Mucosa of stomach (tissue), 1 donor: Measurements from ENCODE around the gene DZANK1.
"Not testable (repeated sequence)": the region's sequence is repeated elsewhere in the genome, so short reads cannot be mapped to it uniquely, and the experiment has no call there.

Source experiments
- H3K27me3 ChIP-seq: one replicate; pipeline ENCODE4 v1.7.0; 2013; ENCODE audit warnings: mild to moderate bottlenecking, low read length; ENCODE audit not compliant: control insufficient read depth, insufficient read depth
- H3K36me3 ChIP-seq: one replicate; pipeline ENCODE4 v1.7.0; 2013; ENCODE audit warnings: low read length; ENCODE audit not compliant: control insufficient read depth, insufficient read depth
- H3K4me1 ChIP-seq: one replicate; pipeline ENCODE4 v1.7.0; 2013; ENCODE audit warnings: mild to moderate bottlenecking, low read length; ENCODE audit not compliant: control insufficient read depth, insufficient read depth
- H3K4me3 ChIP-seq: one replicate; pipeline ENCODE4 v1.7.0; 2013; ENCODE audit warnings: low read length
- H3K9ac ChIP-seq: one replicate; pipeline ENCODE4 v1.7.0; 2013; ENCODE audit warnings: mild to moderate bottlenecking, low read length, moderate library complexity
- H3K9me3 ChIP-seq: one replicate; pipeline ENCODE4 v1.7.0; 2013; ENCODE audit warnings: mild to moderate bottlenecking, low read length, moderate library complexity; ENCODE audit not compliant: control insufficient read depth
- donor health status: Pancreatic carcinoma.

The DZANK1 gene

GRCh38 chr20:18362916-18363315 is 103.9 kb downstream of the DZANK1 start:
- Histone ChIP-seq H3K4me1 (no peaks in the 10 kb centered on the region), H3K9me3 (no peaks in the 10 kb centered on the region), H3K9ac (no peak overlapping the region), H3K4me3 (no peak overlapping the region), H3K36me3 (no peaks in the 10 kb centered on the region), H3K27me3 (no peaks in the 10 kb centered on the region)

GRCh38 chr20:18361678-18362077 is 105.2 kb downstream of the DZANK1 start:
- no peak overlapping the region for H3K4me3 ChIP-seq
- no peaks in the 10 kb centered on the region for H3K27me3 ChIP-seq

GRCh38 chr20:18360635-18361034 is 106.2 kb downstream of the DZANK1 start:
- Histone ChIP-seq H3K4me3 (no peak overlapping the region), H3K4me1 (no peaks in the 10 kb centered on the region), H3K27me3 (no peaks in the 10 kb centered on the region), H3K9me3 (no peaks in the 10 kb centered on the region), H3K36me3 (no peaks in the 10 kb centered on the region), H3K9ac (no peak overlapping the region)

More at GRCh38 chr20:18361678-18362077, 105.2 kb downstream of the DZANK1 start:
- no peaks in the 10 kb centered on the region for H3K9me3 ChIP-seq
- H3K4me1 ChIP-seq = no peaks in the 10 kb centered on the region
- no peak overlapping the region for H3K9ac ChIP-seq
- H3K36me3 ChIP-seq = no peaks in the 10 kb centered on the region

GRCh38 chr20:18359854-18360253 is 107.0 kb downstream of the DZANK1 start:
- Histone ChIP-seq H3K36me3 (no peaks in the 10 kb centered on the region), H3K9me3 (no peaks in the 10 kb centered on the region), H3K9ac (no peak overlapping the region), H3K4me3 (no peak overlapping the region), H3K4me1 (no peaks in the 10 kb centered on the region), H3K27me3 (no peaks in the 10 kb centered on the region)

GRCh38 chr20:18349749-18350148 is 117.1 kb downstream of the DZANK1 start:
- H3K9ac ChIP-seq, H3K4me1 ChIP-seq, H3K9me3 ChIP-seq: not testable (repeated sequence)

More at GRCh38 chr20:18349749-18350148, 117.1 kb downstream of the DZANK1 start:
- not testable (repeated sequence) for H3K36me3 ChIP-seq, H3K27me3 ChIP-seq, H3K4me3 ChIP-seq
